Heart left ventricle (tissue), 16 donors: ENCODE data around the gene ZNF132. TPM values are rescaled to one million over a fixed set of nuclear protein-coding genes. Genes with fewer than 3 reads are reported as not detected.
"Not testable (repeated sequence)": the region's sequence is repeated elsewhere in the genome, so short reads cannot be mapped to it uniquely, and the experiment has no call there.

ENCODE experiments used
- ATAC-seq, 4 donors: fragments of 200-7000 bp; cut with Tn5 transposase; one replicate each; pipeline ENCODE4 v1.9.1; 2020 to 2022; ENCODE audit warnings: moderate library complexity in 4 of 4, mild to moderate bottlenecking in 3 of 4, moderate number of reproducible peaks in 1 of 4
- DNase-seq, 5 donors: peaks; one replicate each; pipeline ENCODE4 v3.0.0-alpha.2; 2020
- H3K27ac ChIP-seq, 12 donors: fragments of 200-600 bp; sonication (generic) in 4 of 12; one replicate each; pipeline versions ENCODE4 v1.5.0 to v1.8.0; 2016 to 2022; ENCODE audit warnings: mild to moderate bottlenecking in 2 of 12
- H3K27me3 ChIP-seq, 9 donors: fragments of 200-600 bp; sonication (generic) in 2 of 9; one replicate each; pipeline versions ENCODE4 v1.5.1 to v1.8.0; 2016 to 2022; ENCODE audit warnings: mild to moderate bottlenecking in 3 of 9
- H3K36me3 ChIP-seq, 9 donors: fragments of 200-600 bp; sonication (generic) in 2 of 9; one replicate each; pipeline versions ENCODE4 v1.5.0 to v1.8.0; 2018 to 2022; ENCODE audit warnings: mild to moderate bottlenecking in 2 of 9
- H3K4me1 ChIP-seq, 12 donors: fragments of 200-600 bp; sonication (generic) in 4 of 12; one replicate each; pipeline versions ENCODE4 v1.5.0 to v1.8.0; 2016 to 2022; ENCODE audit warnings: mild to moderate bottlenecking in 3 of 12
- H3K4me3 ChIP-seq, 12 donors: fragments of 200-600 bp; sonication (generic) in 4 of 12; one replicate each; pipeline versions ENCODE4 v1.5.0 to v1.8.0; 2017 to 2022; ENCODE audit warnings: mild to moderate bottlenecking in 9 of 12, moderate library complexity in 4 of 12
- H3K9me3 ChIP-seq, 12 donors: fragments of 200-600 bp; sonication (generic) in 4 of 12; one replicate each; pipeline versions ENCODE4 v1.5.0 to v1.8.0; 2016 to 2022; ENCODE audit warnings: mild to moderate bottlenecking in 1 of 12
- CTCF ChIP-seq, 12 donors: fragments of 200-600 bp; sonication (generic) in 4 of 12; IDR thresholded peaks; one replicate each; pipeline versions ENCODE4 v1.5.0 to v1.8.0; 2018 to 2022; ENCODE audit warnings: antibody characterized with exemption in 12 of 12, mild to moderate bottlenecking in 5 of 12
- POLR2A ChIP-seq, 2 donors: fragments of 450-650 bp; IDR thresholded peaks; one replicate each; pipeline ENCODE4 v1.6.1; 2017; ENCODE audit warnings: antibody characterized with exemption in 2 of 2, mild to moderate bottlenecking in 2 of 2, moderate library complexity in 2 of 2
- WGBS, 4 donors: extraction: QIAGEN DNeasy Blood & Tissue Kit in 2 of 4; methylation state at CpG; one replicate each; pipeline versions ENCODE4 v1.1.5 to v1.1.7; 2013 to 2018; 5-methylcytosine and 5-hydroxymethylcytosine counted together
- intact Hi-C, 10 donors: fragments of 100-400 bp; cut with DNase I; formaldehyde crosslinking; loops; one replicate each; pipeline versions ENCODE4 v1.11.1 to v1.14.2; 2022
- polyA plus RNA-seq, 2 donors: library from polyadenylated mRNA; stranded (reverse); fragments of 200-250 nt; gene quantifications; one replicate each; pipeline ENCODE4 v1.2.3, GENCODE V29; 2013
- total RNA-seq, 9 donors: library from RNA; depleted of rRNA in 2 of 9; stranded (reverse); fragments of >200 nt in 2 of 9; fragmentation: NEBNext Ultra II Directional in 3 of 9; extraction: Animal tissue kit (Norgen Biotek cat#: 25700) in 3 of 9; gene quantifications; one replicate each; pipeline versions ENCODE4 v1.1.0 to v1.2.4, GENCODE V29; 2016 to 2023
- donor health status: ischemic (EF 13 %, LVEDD 7.1; RV severe dilation, severe dysfunction).
- donor health status: healthy with polysubstance abuse.
- donor health status: DM: no; HTN: yes; CAD: no.
- donor health status: DM: no; HTN: no; CAD: no.
- donor health status: ischemic (EF 25% LVEDD 6.9; RV normal size, moderate dysfunction).
- donor health status: ischemic (EF 25% LVEDD 5.7; RV mildly dilated, moderate dysfunction).
- donor health status: healthy.
- donor health status: DM: yes; HTN: yes; CAD: no.
- donor health status: ischemic (EF 35%, LVEDD 5.7; RV mildly dilated, moderate dysfunction).
- donor health status: nonischemic (EF 11% LVEDD 7.7; RV severe dilation, severe dysfunction).
- donor health status: DM: yes; HTN: yes; CAD: no.
- donor health status: PGD.
- donor health status: ischemic (EF 29% LVEDD 5.4; RV normal size, mild dysfunction).
- donor health status: nonischemic (EF 23%, LVEDD 6.1; RV moderate dilation, normal function).

The ZNF132 gene
- total and polyA plus RNA-seq, 11 donors, result 1.7 to 6.7 (median 5.1) TPM

DNA sequence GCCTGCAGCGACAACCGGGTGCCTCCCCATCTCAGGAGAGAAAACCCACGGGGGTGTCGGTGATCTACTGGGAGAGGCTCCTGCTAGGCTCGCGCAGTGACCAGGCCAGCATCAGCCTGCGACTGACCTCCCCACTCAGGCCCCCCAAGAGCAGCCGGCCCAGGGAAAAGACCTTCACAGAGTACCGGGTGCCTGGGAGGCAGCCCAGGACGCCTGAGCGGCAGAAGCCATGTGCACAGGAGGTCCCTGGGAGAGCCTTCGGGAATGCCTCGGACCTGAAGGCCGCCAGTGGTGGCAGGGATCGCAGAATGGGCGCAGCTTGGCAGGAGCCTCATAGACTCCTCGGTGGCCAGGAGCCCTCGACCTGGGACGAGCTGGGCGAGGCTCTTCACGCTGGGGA, 15.4 kb upstream of the ZNF132 start:
- intact Hi-C loops, result no loop called here
- DNase-seq, result no peak
- H3K4me3 ChIP-seq, result no peak overlapping the region
- H3K27ac ChIP-seq, result no peak overlapping the region
- TF ChIP-seq CTCF (IDR thresholded peaks at IDR 0.05) (no peak), POLR2A (IDR thresholded peaks at IDR 0.05) (no peak)
- H3K27me3 ChIP-seq, result no peaks in the 10 kb centered on the region
- H3K4me1 ChIP-seq, result peaks cover 0 to 10% (median 6%) of the 10 kb centered on the region in 12 donors
- H3K36me3 ChIP-seq, result peaks cover 0 to 31% (median 13%) of the 10 kb centered on the region in 9 donors
- WGBS, 4 donors, result 94 to 100% (median 96%) methylated on average over 6 to 21 of the region's 21 CpGs
- ATAC-seq, result no peak
- H3K9me3 ChIP-seq, result no peaks in the 10 kb centered on the region

GRCh38 chr19:58453743-58454142, 13.8 kb upstream of the ZNF132 start:
- no peak for ATAC-seq
- Histone ChIP-seq H3K9me3 (peaks cover 0 to 5% (median 0%) of the 10 kb centered on the region in 12 donors), H3K4me1 (peaks cover 0 to 10% (median 6%) of the 10 kb centered on the region in 12 donors), H3K27me3 (peaks cover 0 to 9% (median 0%) of the 10 kb centered on the region in 9 donors), H3K4me3 (no peak overlapping the region), H3K27ac (no peak overlapping the region), H3K36me3 (peaks cover 0 to 31% (median 13%) of the 10 kb centered on the region in 9 donors)
- DNase-seq, result no peak
- TF ChIP-seq CTCF (IDR thresholded peaks at IDR 0.05), result no peak
- TF ChIP-seq POLR2A (IDR thresholded peaks at IDR 0.05), result no peak
- intact Hi-C loops, result no loop called here
- WGBS, 4 donors, result 88 to 100% (median 92%) methylated on average over 5 to 6 of the region's 6 CpGs

- Histone ChIP-seq H3K27me3 (peaks cover 0 to 11% (median 0%) of the 10 kb centered on the region in 9 donors), H3K4me1 (peaks cover 0 to 10% (median 6%) of the 10 kb centered on the region in 12 donors), H3K36me3 (peaks cover 0 to 22% (median 4%) of the 10 kb centered on the region in 9 donors), H3K27ac (peak within 1 kb of the TSS in 10 of 12 donors; percentile 12 to 78 (median 62)), H3K4me3 (peak within 1 kb of the TSS; percentile 58 to 97 (median 85)), H3K9me3 (peaks cover 0 to 9% (median 0%) of the 10 kb centered on the region in 12 donors)
- TF ChIP-seq POLR2A (IDR thresholded peaks at IDR 0.05) (peak in 1 of 2 donors; percentile 80), CTCF (IDR thresholded peaks at IDR 0.05) (no peak)
- 0 to 1% (median 0%) methylated on average over 24 to 79 of the region's 79 CpGs for WGBS, 4 donors
- intact Hi-C loops, result loop anchor here in 2 of 10 donors (1.0 kb wide), 1 partner anchor 11 kb away; the partner anchor contains the start of gene ZNF132 (in 2 of the 2)
- ATAC-seq, result peak; percentile 94 to 100 (median 98)
- DNase-seq, result peak; percentile 95 to 98 (median 97)
Measured at GRCh38 chr19:58451358-58452101, 11.6 kb upstream of the ZNF132 start, which contains the start of gene ZNF324B. Gene ZNF324B (plus strand): TSS chr19:58451622. CDS start chr19:58453702, 2,080 bp downstream.

DNA sequence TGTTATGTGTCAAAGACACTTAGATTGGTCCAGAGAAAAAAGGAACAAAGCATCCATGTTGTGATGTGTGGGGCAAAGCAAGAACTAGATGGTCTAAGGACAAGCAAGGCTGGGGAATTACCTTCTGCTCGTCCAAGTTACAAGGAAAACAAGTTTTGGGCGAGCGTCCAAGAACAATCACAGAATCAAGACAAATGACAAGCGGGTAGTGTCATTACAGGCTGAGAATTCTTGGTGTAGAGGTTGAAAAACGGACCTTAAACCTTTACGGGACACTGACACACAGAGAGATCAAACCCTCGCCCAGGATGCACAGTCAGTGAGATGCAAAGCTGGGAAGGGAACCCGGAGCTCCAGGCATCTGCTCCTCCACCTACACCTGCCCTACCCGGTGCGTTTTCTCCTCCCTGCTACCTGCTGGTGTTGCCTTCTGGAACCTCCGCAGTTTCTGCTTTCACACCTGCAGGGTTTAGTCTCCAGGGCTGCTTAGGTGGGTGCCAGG, 11.0 kb upstream of the ZNF132 start:
- peak overlapping the region in 1 of 12 donors; percentile 65 for H3K27ac ChIP-seq
- WGBS, 4 donors, result 6 to 8% (median 8%) methylated on average over 11 of the region's 11 CpGs
- peaks cover 0 to 9% (median 0%) of the 10 kb centered on the region in 12 donors for H3K9me3 ChIP-seq
- H3K36me3 ChIP-seq, result peaks cover 0 to 16% (median 3%) of the 10 kb centered on the region in 9 donors
- no peak for DNase-seq
- peaks cover 0 to 10% (median 6%) of the 10 kb centered on the region in 12 donors for H3K4me1 ChIP-seq
- ATAC-seq, result no peak
- intact Hi-C loops, result loop anchor here in 2 of 10 donors (1.0 kb wide), 1 partner anchor 11 kb away; the partner anchor contains the start of gene ZNF132 (in 2 of the 2)
- H3K27me3 ChIP-seq, result peaks cover 0 to 11% (median 0%) of the 10 kb centered on the region in 9 donors
- H3K4me3 ChIP-seq, result peak overlapping the region; percentile 58 to 97 (median 85)
- no peak for TF ChIP-seq POLR2A (IDR thresholded peaks at IDR 0.05)
- TF ChIP-seq CTCF (IDR thresholded peaks at IDR 0.05), result no peak

GRCh38 chr19:58449980-58450379, 10.0 kb upstream of the ZNF132 start:
- intact Hi-C loops, H3K27ac ChIP-seq, DNase-seq, H3K4me1 ChIP-seq, H3K9me3 ChIP-seq, ATAC-seq, H3K4me3 ChIP-seq: not testable (repeated sequence)
- H3K27me3 ChIP-seq, result peaks cover 0 to 11% (median 0%) of the 10 kb centered on the region in 9 donors
- peaks cover 0 to 12% (median 3%) of the 10 kb centered on the region in 9 donors for H3K36me3 ChIP-seq
- WGBS, 4 donors, result 45 to 73% (median 67%) methylated on average over 5 of the region's 5 CpGs

GRCh38 chr19:58448860-58449259, 8.9 kb upstream of the ZNF132 start:
- 66 to 78% (median 69%) methylated on average over 3 of the region's 3 CpGs for WGBS, 4 donors

More at GRCh38 chr19:58448860-58449259, 8.9 kb upstream of the ZNF132 start:
- peaks cover 0 to 11% (median 0%) of the 10 kb centered on the region in 9 donors for H3K27me3 ChIP-seq
- H3K36me3 ChIP-seq, intact Hi-C loops, H3K9me3 ChIP-seq, DNase-seq, H3K27ac ChIP-seq, H3K4me1 ChIP-seq, H3K4me3 ChIP-seq, ATAC-seq: not testable (repeated sequence)
